H9 (cell line): ENCODE measurements around the gene ATP13A4. TPM values are rescaled to one million over a fixed set of nuclear protein-coding genes. Genes with fewer than 3 reads are reported as not detected.

Source experiments
- DNase-seq: peaks from one replicate; pipeline ENCODE4 v3.0.0-alpha.2; 2017
- H2AFZ ChIP-seq: one replicate; pipeline ENCODE4 v1.6.1; 2013; ENCODE audit warnings: mild to moderate bottlenecking, low read length, control low read depth, moderate library complexity
- H2AK5ac ChIP-seq: 2 replicates; pipeline ENCODE4 v1.6.1; 2013; ENCODE audit warnings: low read length, control low read depth, mixed read lengths; ENCODE audit not compliant: insufficient read length
- H2BK120ac ChIP-seq: one replicate; pipeline ENCODE4 v1.6.1; 2013; ENCODE audit warnings: low read depth, mild to moderate bottlenecking, low read length, control low read depth, inconsistent platforms; ENCODE audit not compliant: poor library complexity, severe bottlenecking
- H2BK12ac ChIP-seq: 2 replicates; pipeline ENCODE4 v1.6.1; 2013; ENCODE audit warnings: low read length, control low read depth, mixed read lengths, low read depth; ENCODE audit not compliant: insufficient read length
- H2BK15ac ChIP-seq: 2 replicates; pipeline ENCODE4 v1.6.1; 2013; ENCODE audit warnings: low read depth, low read length, control low read depth
- H2BK20ac ChIP-seq: one replicate; pipeline ENCODE4 v1.6.1; 2013; ENCODE audit warnings: low read depth, mild to moderate bottlenecking, low read length, control low read depth, inconsistent platforms; ENCODE audit not compliant: poor library complexity, severe bottlenecking
- H2BK5ac ChIP-seq: 2 replicates; pipeline ENCODE4 v1.6.1; 2013; ENCODE audit warnings: low read length, control low read depth, mixed read lengths; ENCODE audit not compliant: insufficient read length
- H3K14ac ChIP-seq: 2 replicates; pipeline ENCODE4 v1.6.1; 2013; ENCODE audit warnings: low read length, control low read depth; ENCODE audit not compliant: insufficient read depth
- H3K18ac ChIP-seq: 2 replicates; pipeline ENCODE4 v1.6.1; 2013; ENCODE audit warnings: low read depth, mild to moderate bottlenecking, mixed read lengths, low read length, control low read depth; ENCODE audit not compliant: insufficient read length
- H3K23ac ChIP-seq: 2 replicates; pipeline ENCODE4 v1.6.1; 2013; ENCODE audit warnings: low read length, control low read depth, mixed read lengths, low read depth; ENCODE audit not compliant: insufficient read length
- H3K23me2 ChIP-seq: 2 replicates; pipeline ENCODE4 v1.6.1; 2013; ENCODE audit warnings: low read depth, mild to moderate bottlenecking, mixed read lengths, low read length, control low read depth; ENCODE audit not compliant: insufficient read length, poor library complexity, severe bottlenecking
- H3K27ac ChIP-seq: 2 replicates; pipeline ENCODE4 v1.5.1; 2013; ENCODE audit warnings: low read length, control low read depth, mixed read lengths, low read depth; ENCODE audit not compliant: insufficient read length
- H3K27me3 ChIP-seq: 2 replicates; pipeline ENCODE4 v1.6.1; 2013; ENCODE audit warnings: low read length, control low read depth, inconsistent platforms; ENCODE audit not compliant: insufficient read depth
- H3K4ac ChIP-seq: 2 replicates; pipeline ENCODE4 v1.6.1; 2013; ENCODE audit warnings: low read depth, mild to moderate bottlenecking, control low read depth, inconsistent platforms, low read length, moderate library complexity
- H3K4me1 ChIP-seq: 2 replicates; pipeline ENCODE4 v1.6.1; 2013; ENCODE audit warnings: low read length, control low read depth, inconsistent platforms; ENCODE audit not compliant: insufficient read depth
- H3K4me2 ChIP-seq: 2 replicates; pipeline ENCODE4 v1.6.1; 2013; ENCODE audit warnings: low read length, control low read depth, mixed read lengths; ENCODE audit not compliant: insufficient read length, insufficient read depth
- H3K56ac ChIP-seq: 2 replicates; pipeline ENCODE4 v1.6.1; 2013; ENCODE audit warnings: low read depth, mild to moderate bottlenecking, mixed read lengths, low read length, control low read depth; ENCODE audit not compliant: insufficient read length
- H3K79me1 ChIP-seq: 2 replicates; pipeline ENCODE4 v1.6.1; 2013; ENCODE audit warnings: low read depth, mild to moderate bottlenecking, moderate library complexity, low read length, control low read depth, inconsistent platforms; ENCODE audit not compliant: insufficient read depth, poor library complexity, severe bottlenecking
- H3K79me2 ChIP-seq: 2 replicates; pipeline ENCODE4 v1.6.1; 2013; ENCODE audit warnings: low read length, control low read depth, inconsistent platforms; ENCODE audit not compliant: insufficient read depth
- H3K9ac ChIP-seq: 2 replicates; pipeline ENCODE4 v1.6.1; 2013; ENCODE audit warnings: low read length, control low read depth, mixed read lengths; ENCODE audit not compliant: insufficient read length; ENCODE audit errors: extremely low read depth
- H3K9me3 ChIP-seq: one replicate; pipeline ENCODE4 v1.6.1; 2013; ENCODE audit warnings: low read depth, low read length, inconsistent platforms; ENCODE audit not compliant: control insufficient read depth
- H3T11ph ChIP-seq: one replicate; pipeline ENCODE4 v1.6.1; 2013; ENCODE audit warnings: mild to moderate bottlenecking, low read length, control low read depth, inconsistent platforms
- H4K20me1 ChIP-seq: one replicate; pipeline ENCODE4 v1.6.1; 2013; ENCODE audit not compliant: control insufficient read depth, insufficient read length, insufficient read depth
- H4K5ac ChIP-seq: 2 replicates; pipeline ENCODE4 v1.6.1; 2013; ENCODE audit warnings: low read depth, mild to moderate bottlenecking, mixed read lengths, low read length, control low read depth; ENCODE audit not compliant: insufficient read length
- H4K8ac ChIP-seq: replicated peaks from 2 replicates; pipeline ENCODE4 v1.6.1; 2013; ENCODE audit warnings: low read length, control low read depth, mixed read lengths, low read depth; ENCODE audit not compliant: insufficient read length
- H4K91ac ChIP-seq: 2 replicates; pipeline ENCODE4 v1.6.1; 2013; ENCODE audit warnings: low read depth, mild to moderate bottlenecking, moderate library complexity, mixed read lengths, low read length, control low read depth; ENCODE audit not compliant: insufficient read length
- H3K27ac Mint-ChIP-seq, 3 experiments: 2 replicates in 2 of 3; 3 replicates in 1 of 3; pipeline ENCODE4 v1.8.0; 2020 to 2021; ENCODE audit warnings: mixed read lengths in 3 of 3, mild to moderate bottlenecking in 1 of 3, moderate library complexity in 1 of 3
- H3K27me3 Mint-ChIP-seq: 2 replicates; pipeline ENCODE4 v1.8.0; 2021; ENCODE audit warnings: low read depth, mild to moderate bottlenecking, moderate library complexity, mixed read lengths
- H3K36me3 Mint-ChIP-seq, 3 experiments: 2 replicates in 2 of 3; 3 replicates in 1 of 3; pipeline ENCODE4 v1.8.0; 2020 to 2021; ENCODE audit warnings: low read depth in 3 of 3, mixed read lengths in 3 of 3; ENCODE audit not compliant: insufficient read depth in 1 of 3
- H3K4me1 Mint-ChIP-seq, 2 experiments: 2 replicates each; pipeline ENCODE4 v1.8.0; 2020; ENCODE audit warnings: mixed read lengths in 2 of 2
- H3K4me3 Mint-ChIP-seq, 2 experiments: 2 replicates in 1 of 2; 3 replicates in 1 of 2; pipeline ENCODE4 v1.8.0; 2020 to 2021; ENCODE audit warnings: mild to moderate bottlenecking in 2 of 2, mixed read lengths in 2 of 2, moderate library complexity in 1 of 2
- H3K9me3 Mint-ChIP-seq, 2 experiments: 2 replicates in 1 of 2; 3 replicates in 1 of 2; pipeline ENCODE4 v1.8.0; 2020; ENCODE audit warnings: mild to moderate bottlenecking in 2 of 2, mixed read lengths in 2 of 2, moderate library complexity in 1 of 2
- WGBS: extraction: QIAGEN DNeasy Blood & Tissue Kit; methylation state at CpG from one replicate; pipeline ENCODE4 v1.1.7; 2013; ENCODE audit warnings: missing lambda C conversion rate, low lambda C conversion rate, mixed read lengths; ENCODE audit not compliant: insufficient read length; ENCODE audit errors: extremely low coverage; 5-methylcytosine and 5-hydroxymethylcytosine counted together
- total RNA-seq: library from RNA; stranded (reverse); gene quantifications from 2 replicates; pipeline ENCODE4 v1.2.1, GENCODE V29; 2021
- TF ChIP-seq, protein P1 (sequence below): fragments of 200-600 bp; sonication (generic); conservative IDR thresholded peaks from 3 replicates; pipeline ENCODE4 v1.8.0; 2021; ENCODE audit warnings: antibody characterized with exemption, mild to moderate bottlenecking

Gene ATP13A4
- total RNA-seq, 1 experiment from 2014 or later, result 0.13 TPM

DNA sequence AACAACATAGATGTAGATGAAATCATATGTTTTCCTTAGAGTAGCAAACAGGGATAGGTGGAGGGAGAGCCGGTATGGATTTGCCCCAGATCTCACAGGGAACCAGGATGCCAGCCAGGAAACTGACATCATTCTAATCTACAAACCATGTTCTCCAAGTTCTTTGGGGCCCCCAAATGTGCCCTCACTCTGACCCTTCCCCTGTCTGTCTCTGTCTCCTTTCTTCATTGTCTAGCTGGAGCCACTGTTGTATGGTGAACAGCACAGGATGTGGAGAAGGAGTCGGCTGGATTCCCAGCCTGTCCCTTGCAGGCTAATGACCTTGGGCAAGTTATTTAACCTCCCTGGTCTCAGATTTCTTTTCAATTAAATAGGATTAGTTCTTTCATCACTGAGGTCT, 177.1 kb downstream of the ATP13A4 start:
- Histone ChIP-seq H3K4me1 (no peaks in the 10 kb centered on the region), H3K56ac (no peak overlapping the region), H2BK12ac (no peak overlapping the region), H2BK120ac (no peak overlapping the region), H3K79me1 (no peaks in the 10 kb centered on the region), H3K9ac (no peak overlapping the region), H2AK5ac (no peak overlapping the region), H3K23me2 (no peaks in the 10 kb centered on the region), H4K5ac (no peak overlapping the region), H3K4ac (no peak overlapping the region), H2BK15ac (no peak overlapping the region), H3K27me3 (no peaks in the 10 kb centered on the region), H3K79me2 (no peaks in the 10 kb centered on the region), H4K91ac (no peak overlapping the region), H2AFZ (no peak overlapping the region), H3K9me3 (no peaks in the 10 kb centered on the region), H4K20me1 (no peaks in the 10 kb centered on the region), H3T11ph (no peak overlapping the region), H3K14ac (no peak overlapping the region), H2BK20ac (no peak overlapping the region), H3K23ac (no peak overlapping the region), H3K4me2 (no peak overlapping the region), H3K27ac (no peak overlapping the region), H2BK5ac (no peak overlapping the region), H3K18ac (no peak overlapping the region), H4K8ac (no peak overlapping the region)
- Mint-ChIP-seq H3K4me1 (peaks cover 10% of the 10 kb centered on the region in 2 experiments), H3K36me3 (no peaks in the 10 kb centered on the region; a peak in 1 of 7 replicates), H3K4me3 (no peak overlapping the region), H3K27me3 (no peaks in the 10 kb centered on the region), H3K9me3 (peaks cover 0 to 3% of the 10 kb centered on the region in 2 experiments; a peak in 1 of 5 replicates), H3K27ac (no peak overlapping the region; a peak in 1 of 7 replicates)
- DNase-seq, result no peak
- TF ChIP-seq, protein P1, sequence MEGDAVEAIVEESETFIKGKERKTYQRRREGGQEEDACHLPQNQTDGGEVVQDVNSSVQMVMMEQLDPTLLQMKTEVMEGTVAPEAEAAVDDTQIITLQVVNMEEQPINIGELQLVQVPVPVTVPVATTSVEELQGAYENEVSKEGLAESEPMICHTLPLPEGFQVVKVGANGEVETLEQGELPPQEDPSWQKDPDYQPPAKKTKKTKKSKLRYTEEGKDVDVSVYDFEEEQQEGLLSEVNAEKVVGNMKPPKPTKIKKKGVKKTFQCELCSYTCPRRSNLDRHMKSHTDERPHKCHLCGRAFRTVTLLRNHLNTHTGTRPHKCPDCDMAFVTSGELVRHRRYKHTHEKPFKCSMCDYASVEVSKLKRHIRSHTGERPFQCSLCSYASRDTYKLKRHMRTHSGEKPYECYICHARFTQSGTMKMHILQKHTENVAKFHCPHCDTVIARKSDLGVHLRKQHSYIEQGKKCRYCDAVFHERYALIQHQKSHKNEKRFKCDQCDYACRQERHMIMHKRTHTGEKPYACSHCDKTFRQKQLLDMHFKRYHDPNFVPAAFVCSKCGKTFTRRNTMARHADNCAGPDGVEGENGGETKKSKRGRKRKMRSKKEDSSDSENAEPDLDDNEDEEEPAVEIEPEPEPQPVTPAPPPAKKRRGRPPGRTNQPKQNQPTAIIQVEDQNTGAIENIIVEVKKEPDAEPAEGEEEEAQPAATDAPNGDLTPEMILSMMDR, result no peak
- no CpG with 5 or more reads among the region's 2 CpGs for WGBS
